ENCODE results near the gene CSNK1E.
A peak's percentile ranks its signal among the peaks of the same experiment; 100 is the strongest.
"Not testable (repeated sequence)": the region's sequence is repeated elsewhere in the genome, so short reads cannot be mapped to it uniquely, and the experiment has no call there.

The CSNK1E gene

DNA sequence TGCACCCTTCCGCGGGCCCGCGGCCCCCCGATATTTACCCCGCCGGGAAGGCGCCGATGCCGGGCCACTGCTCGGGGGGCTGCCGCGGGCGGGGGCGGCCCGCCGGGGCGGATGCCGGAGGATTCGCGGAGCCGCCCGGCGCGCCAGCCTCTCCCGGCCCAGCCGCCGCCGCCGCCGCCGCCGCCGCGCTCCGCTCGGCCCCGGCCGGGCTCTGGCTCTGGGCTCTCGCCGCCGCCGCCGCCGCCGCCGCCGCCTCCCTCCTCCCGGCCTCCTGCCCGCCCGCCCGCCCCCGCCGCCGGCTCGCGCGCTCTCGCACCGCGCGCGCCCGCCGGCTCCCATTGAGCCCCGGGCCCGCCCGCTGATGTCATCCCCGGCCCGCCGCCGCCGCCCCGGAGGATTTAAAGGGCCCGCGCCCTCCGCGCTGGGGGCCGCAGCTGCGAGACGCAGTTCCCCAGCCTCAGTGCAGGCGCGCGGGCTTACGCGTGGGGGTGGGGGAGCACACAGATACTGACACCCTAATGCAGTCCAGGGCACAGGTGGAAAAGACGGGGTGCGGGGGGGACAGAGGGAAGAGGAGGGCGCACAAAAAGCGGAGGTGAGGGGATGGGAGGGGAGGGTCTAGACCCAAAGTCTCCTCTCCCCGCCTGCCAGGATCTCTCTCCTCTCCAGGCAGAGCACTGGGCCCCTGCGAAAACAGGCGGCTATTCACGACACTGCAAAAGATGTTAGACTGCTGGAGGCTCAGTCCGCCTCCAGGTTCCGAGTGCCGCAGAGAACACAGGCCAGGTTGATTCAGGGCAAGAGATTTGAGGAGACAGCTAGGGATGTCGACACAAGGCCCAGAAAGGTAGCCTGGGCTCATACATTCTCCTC lies at the start of gene CSNK1E:
CSNK1E (minus strand) TSS at position 312 of the 873 bp plus-strand sequence. CDS start 3,276 bp downstream, outside the sequence.
- peak; percentile 45 to 58 for DNase-seq (ENCODE audit: low read depth in 1 of 2, low spot score in 1 of 2)

GRCh38 chr22:38365829-38366228 lies 48.6 kb upstream of the CSNK1E start:
- not testable (repeated sequence) for DNase-seq (ENCODE audit: low read depth in 1 of 2, low spot score in 1 of 2)

- not testable (repeated sequence) for DNase-seq (ENCODE audit: low read depth in 1 of 2, low spot score in 1 of 2)
These were observed 47.9 kb upstream of the CSNK1E start for GRCh38 chr22:38365174-38365573.

DNA sequence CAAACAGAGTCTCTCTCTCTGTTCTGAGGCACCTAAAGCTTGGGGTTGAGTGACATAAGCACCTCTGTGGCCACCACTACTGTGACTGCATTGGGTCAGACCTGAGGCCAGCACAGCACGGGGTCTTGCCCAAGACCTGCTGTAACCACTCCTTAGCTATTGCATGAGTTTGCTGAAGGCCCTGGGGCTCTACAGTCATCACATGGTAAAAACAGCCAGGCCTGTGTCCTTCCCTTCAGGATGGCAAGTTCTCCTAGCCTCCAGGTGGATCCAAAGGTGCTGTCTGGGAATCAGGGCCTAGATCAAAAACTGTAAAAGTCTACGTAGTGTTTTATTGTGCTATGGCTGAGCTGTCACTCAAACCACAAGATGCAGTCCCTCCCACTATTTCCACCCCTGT lies 43.3 kb upstream of the CSNK1E start:
- DNase-seq (ENCODE audit: low read depth in 1 of 2, low spot score in 1 of 2) = not testable (repeated sequence)

- not testable (repeated sequence) for DNase-seq (ENCODE audit: low read depth in 1 of 2, low spot score in 1 of 2)
These were observed 42.6 kb upstream of the CSNK1E start for GRCh38 chr22:38359817-38360216.

DNA sequence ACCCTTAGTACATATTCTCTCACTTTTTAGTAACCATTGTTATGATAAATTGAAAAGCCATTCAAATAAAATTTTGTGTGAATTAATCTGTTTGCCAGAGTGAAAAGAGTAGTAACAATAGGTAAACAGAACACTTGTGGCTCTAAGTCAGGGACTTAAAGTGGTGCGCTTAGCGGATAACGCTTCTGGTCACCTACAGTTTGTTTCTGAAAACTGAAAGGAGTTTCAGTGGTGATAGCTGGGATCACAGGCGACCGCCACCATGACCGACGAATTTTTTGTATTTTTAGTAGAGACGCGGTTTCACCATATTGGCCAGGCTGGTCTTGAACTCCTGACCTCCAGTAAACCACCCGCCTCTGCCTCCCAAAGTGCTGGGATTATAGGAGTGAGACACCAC lies 40.7 kb upstream of the CSNK1E start:
- not testable (repeated sequence) for DNase-seq (ENCODE audit: low read depth in 1 of 2, low spot score in 1 of 2)

DNA sequence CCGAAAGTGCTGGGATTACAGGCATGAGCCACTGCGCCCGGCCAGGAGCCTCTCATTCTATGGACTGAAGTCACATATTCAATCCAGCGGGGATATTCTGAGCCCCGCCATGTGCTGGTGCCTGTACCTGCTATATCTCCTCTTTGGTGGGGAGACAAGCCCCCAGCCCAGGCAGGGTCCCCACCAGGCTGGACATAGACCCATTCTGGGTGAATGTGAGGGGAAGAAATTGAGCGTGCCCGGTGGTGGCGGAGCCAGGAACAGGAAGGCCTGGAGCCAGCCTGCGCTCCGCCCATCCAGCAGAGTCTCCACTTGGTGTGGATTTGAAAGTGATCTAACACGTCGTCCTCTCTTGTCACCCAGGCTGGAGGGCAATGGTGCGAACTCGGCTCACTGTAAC lies 38.0 kb upstream of the CSNK1E start:
- no peak for DNase-seq (ENCODE audit: low read depth in 1 of 2, low spot score in 1 of 2)

DNA sequence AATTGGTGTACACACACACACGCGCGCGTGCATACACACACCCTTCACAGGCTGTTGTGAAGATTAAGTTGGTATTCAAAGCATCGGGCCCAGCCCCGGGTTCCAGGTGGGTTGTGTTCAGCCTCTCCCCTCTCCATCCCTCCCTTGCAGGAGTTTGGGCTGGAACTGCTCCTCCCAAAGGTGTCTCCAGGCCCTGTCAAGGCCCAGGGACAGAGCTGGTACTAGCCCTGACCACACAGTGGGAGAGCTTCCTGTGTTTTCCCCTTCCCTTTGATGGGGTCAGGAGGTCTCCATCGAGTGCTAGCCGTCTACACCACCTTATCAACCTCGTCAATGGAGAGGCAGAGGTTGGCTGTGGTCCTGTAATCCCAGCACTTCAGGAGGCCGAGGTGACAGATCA lies 36.5 kb upstream of the CSNK1E start:
- DNase-seq (ENCODE audit: low read depth in 1 of 2, low spot score in 1 of 2) = no peak

- DNase-seq (ENCODE audit: low read depth in 1 of 2, low spot score in 1 of 2) = peak; percentile 52 to 55
These were observed 36.0 kb upstream of the CSNK1E start for GRCh38 chr22:38353142-38353629.

DNA sequence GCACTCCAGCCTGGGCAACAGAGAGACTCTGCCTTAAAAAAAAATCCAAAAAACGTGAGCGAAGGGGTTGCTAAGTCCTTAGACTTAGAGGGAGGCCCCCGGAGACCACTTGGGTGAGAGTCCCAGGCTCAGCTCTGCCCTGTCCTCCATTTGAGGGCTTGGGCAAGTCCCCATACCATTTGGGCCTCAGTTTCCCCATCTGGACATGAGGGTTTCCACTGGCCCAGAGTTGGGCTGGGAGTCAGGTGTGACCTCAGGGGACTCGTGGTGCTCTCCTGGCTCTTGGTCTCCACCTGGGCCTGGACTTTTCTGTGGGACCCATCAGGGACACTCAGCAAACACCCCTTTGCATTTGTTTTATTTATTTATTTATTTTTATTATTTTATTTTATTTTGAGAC lies 35.2 kb upstream of the CSNK1E start:
- no peak for DNase-seq (ENCODE audit: low read depth in 1 of 2, low spot score in 1 of 2)

DNA sequence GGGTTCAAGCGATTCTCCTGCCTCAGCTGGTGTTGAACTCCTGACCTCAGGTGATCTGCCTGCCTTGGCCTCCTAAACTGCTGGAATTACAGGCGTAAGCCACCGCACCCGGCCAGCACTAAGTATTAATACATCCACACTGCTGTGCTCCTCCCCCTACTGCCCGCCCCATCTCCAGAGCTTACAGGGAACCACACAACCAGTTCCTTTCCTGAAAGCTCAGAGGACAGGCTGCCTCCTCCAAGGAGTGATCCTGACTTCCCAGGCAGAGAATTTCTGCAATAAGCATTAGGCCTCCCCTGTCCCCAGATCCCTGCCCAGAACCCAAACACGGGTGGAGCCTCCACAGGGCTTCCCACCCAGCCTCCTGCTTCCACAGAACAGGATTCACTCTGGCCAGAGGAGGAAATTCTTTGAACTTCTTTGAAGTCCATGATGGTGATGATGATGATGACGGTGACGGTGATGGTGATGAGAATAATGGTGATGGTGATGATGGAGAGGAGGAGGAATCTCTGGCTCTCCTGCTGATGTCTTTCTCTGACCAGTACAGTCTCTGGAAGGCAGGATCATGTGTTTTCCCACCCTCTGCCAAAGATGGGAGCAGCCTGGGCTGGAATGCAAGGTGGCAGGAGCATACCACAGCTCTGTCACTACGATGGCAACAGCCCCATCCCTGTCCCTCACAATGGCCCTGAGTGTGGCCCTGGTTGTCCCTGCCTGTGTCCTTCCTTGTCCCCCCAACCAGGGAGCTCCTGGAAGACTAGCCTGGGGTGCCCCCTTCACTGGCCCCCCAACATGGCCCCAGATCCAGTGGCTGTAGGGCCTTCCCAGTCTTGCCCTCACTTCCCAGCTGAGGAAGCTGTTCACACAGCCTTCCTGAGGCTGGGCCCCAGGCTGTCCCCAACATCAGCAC lies 33.5 kb upstream of the CSNK1E start:
- no peak for DNase-seq (ENCODE audit: low read depth in 1 of 2, low spot score in 1 of 2)

DNA sequence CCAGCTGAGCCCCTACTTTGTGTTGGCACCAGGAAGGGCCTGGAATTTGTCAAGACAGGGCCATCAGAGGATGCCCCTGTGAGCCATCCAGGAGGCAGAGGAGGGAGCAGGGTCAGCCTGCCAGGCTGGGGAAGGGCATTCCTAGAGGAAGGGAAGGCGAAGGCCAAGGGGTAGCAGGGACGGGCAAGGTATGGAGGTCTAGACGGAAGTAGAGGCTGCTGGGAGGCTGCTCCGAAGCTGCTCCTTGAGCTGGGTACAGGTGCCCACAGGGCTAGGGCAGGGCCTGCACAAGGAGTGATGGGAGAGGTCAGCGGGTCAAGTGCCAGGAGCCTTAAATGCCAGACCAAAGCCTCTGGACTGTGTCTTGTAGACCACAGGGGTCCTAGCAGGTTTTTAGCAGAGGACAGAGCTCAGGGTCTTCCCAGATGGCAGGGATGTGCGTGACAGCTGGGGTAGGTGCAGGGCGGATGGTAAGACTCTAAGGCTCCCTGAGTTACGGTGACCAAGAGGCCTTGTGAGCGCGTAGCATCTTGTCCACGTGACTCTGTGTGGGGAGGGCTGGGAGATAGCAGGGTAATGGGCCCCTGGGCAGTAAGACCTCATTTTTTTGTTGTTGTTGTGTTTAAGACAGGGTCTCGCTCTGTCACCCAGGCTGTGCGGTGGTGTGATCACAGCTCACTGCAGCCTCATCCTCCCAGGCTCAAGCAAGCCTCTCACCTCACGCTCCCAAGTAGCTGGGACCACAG lies 31.7 kb upstream of the CSNK1E start:
- DNase-seq (ENCODE audit: low read depth in 1 of 2, low spot score in 1 of 2) = no peak

DNA sequence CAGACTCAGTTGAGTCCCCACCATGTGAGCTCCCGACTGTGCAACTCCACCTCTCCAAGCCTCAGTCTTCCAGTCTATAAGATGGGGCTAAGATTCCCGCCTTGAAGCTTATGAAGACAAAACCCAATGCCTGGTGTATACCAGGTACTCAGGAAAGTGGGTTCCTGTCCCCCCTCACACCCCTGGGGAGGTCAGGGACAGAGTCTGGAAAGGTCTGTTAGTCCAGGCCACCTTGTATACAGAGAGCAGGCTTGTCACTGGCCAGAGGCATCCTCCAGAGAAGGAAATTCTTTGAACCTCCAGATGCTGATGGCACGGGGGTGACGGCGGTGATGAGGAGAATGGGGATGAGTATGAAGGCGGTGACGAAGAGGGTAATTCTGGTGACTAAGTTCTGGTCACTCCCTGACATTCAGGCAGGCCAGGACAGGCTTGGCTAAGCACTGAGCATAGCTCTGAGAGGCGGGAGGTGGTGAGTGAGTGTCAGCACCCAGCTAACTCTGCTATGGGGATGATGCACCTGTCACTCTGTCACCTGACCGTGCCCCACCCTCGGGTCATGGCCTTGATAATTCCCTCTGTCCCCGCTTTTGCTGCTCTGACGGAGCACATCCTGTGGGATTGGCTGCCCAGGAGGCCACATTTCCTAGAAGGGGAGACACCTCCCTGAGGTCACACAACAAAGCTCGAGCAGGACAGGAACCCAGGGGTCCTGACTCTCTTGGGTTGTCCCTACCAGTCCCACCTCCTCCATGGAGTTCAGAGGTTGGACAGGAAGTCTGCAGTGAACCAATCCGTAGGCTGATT lies 30.9 kb upstream of the CSNK1E start:
- no peak for DNase-seq (ENCODE audit: low read depth in 1 of 2, low spot score in 1 of 2)

DNA sequence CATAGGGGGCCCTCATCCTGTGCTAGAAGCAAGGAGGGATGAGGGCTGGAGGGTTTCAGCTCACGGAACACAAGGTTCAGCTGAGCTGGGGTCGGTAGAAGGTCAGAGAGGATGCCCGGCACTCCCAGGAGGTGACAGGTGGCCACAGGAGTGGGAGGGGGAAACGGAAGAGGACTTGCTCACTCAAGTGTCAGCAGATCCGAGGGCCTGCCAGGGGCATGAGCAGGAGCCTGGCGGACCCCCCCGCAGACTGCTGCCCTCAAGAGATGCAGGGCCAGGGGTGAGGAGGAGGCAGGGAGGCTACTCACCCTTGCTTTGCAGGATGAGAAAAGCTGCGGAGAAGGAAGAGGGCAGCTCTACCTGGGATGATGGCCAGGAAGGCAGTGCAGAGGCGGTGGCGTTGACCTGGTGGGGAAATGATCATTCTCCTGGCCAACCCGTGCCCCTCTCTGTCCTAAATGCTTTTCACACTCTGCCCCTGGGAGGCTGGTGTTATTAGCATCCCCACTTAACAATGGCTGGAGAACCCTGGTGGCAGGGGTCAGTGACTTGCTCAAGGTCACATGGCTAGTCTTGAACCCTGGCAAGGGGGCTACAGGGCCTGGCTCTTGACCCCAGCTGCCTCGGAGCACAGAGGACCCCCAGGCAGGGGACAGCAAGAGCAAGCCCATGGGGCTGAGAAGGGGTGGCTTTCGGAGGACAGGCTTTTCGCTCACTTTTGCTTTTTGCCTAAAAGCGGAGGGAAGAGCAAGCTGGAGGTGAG lies 30.1 kb upstream of the CSNK1E start:
- no peak for DNase-seq (ENCODE audit: low read depth in 1 of 2, low spot score in 1 of 2)

DNA sequence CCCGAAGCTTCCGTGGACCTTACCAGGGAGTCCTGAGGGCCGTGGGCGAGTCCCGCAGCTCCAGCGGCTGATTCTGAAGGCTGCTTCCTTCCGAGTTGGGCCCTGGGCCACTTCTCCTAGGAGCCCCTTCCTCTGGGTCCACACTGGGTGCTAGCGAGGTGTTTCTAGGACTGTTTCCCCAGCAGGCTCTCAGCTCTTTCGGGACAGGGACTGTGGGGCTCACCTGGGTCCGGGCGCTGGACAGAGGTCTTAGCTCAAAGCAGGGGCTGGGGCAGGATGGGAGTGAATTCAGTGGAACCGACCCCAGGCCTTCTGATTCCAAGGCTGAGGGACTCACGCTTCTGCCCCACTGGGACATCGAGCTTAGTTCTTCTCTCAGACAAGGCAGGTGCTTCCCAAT lies 29.3 kb upstream of the CSNK1E start:
- DNase-seq (ENCODE audit: low read depth in 1 of 2, low spot score in 1 of 2) = no peak

DNA sequence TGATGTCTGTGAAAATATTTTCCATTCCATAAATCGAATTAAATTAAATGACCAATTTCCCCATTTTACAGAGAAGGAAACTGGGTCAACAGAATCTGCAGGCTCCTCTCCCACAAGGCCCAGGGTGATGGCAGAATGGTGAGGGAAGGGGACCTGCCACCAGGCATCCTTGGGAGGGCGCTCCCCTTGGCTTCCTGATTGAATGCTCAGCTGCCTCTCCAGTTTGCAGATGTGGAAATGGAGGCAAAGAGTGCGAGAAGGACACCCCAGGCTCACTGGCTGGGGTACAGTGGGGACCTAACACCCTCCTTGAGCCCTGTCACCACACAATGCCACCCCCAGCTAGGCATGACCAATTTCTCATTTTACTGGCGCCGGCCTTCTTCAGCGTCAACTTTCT lies 28.5 kb upstream of the CSNK1E start:
- no peak for DNase-seq (ENCODE audit: low read depth in 1 of 2, low spot score in 1 of 2)

DNA sequence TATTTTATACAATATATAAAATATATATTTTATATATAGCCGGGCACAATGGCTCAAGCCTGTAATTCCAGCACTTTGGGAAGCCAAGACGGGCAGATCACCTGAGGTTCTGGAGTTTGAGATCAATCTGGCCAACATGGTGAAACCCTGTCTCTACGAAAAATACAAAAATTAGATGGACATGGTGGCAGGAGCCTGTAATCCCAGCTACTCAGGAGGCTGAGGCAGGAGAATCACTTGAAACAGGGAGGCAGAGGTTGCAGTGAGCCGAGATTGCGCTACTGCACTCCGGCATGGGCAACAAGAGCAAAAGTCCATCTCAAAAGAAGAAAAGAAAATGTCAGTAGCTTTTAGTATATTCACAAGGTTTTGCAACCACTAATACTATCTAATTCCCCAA lies 22.7 kb upstream of the CSNK1E start:
- not testable (repeated sequence) for DNase-seq (ENCODE audit: low read depth in 1 of 2, low spot score in 1 of 2)

DNA sequence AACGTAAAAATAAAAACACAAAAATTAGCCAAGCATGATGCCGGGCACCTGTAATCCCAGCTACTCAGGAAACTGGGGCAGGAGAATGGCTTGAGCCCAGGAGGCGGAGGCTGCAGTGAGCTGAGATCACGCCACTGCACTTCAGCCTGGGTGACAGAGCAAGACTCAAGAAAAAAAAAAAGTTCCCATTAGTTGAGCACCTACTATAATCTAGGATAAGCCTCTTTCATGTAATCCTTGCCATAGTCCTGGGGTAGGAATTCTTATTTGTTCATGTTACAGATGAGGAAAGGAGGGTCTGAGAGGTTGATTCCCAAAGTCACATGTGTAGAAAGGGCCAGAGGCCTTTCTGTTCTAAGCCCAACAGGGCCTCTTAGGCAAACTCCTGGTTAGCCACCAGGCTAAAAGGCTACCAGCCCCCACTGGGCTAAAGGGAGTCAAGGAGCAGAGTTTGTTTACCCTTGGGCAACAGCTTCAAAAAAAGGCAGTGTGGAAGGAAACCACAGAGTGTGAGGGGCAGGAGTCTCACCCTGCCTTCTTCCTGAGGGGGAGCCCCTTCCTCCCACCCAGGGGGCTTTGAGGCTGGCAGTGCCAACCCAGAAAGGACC lies 21.6 kb upstream of the CSNK1E start:
- DNase-seq (ENCODE audit: low read depth in 1 of 2, low spot score in 1 of 2) = no peak

GRCh38 chr22:38336699-38337098 lies 19.5 kb upstream of the CSNK1E start:
- DNase-seq (ENCODE audit: low read depth in 1 of 2, low spot score in 1 of 2) = no peak
